ENCODE measurements around the gene TIMM29.
"Not testable (repeated sequence)": the region's sequence is repeated elsewhere in the genome, so short reads cannot be mapped to it uniquely, and the experiment has no call there.

TIMM29 gene

DNA sequence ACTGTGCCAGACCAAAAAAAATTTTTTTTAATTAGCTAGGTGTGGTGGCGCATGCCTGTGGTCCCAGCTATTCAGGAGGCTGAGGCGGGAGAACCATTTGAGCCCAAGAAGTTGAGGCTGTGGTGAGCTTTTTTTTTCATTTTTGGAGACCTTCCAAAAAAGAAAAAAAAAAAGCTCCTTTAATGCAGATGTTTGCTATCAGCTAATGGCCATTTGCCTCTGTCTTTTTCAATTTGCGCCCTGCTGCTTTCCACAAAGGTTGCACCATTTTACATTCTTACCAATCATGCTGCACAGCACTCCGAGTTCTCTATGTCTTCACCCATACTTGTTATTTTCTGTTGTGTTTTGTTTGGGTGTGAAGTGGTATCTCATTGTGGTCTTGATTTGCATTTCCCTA is 16.7 kb downstream of the TIMM29 start:
- DNase-seq (ENCODE audit: low spot score): no peak

DNA sequence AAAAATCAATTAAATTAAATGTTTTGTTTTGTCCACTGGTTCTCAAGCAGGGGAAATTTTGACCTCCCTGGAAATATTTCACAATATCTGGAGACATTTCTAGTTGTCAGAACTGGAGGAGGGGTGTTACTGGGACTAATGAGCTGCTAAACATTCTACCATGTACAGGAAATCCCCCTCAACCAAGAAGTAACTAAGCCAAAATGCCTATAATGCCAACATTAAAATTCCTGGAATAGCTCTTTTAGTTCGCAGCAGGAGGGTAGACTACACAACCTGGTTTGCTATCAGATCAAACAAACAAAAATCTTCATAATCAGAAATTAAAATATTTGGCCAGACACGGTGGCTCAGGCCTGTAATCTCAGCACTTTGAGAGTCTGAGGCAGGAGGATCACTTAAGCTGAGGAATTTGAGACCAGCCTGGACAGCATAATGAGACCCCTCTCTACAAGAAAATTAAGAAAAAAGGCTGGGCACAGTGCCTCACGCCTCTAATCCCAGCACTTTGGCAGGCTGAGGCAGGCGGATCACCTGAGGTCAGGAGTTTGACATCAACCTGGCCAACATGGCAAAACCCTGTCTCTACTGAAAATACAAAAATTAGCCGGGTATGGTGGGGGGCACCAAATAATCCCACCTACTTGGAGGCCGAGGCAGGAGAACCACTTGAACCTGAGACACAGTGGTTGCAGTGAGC is 18.5 kb downstream of the TIMM29 start:
- no peak for DNase-seq (ENCODE audit: low spot score)

- no peak for DNase-seq (ENCODE audit: low spot score)
Measured at GRCh38 chr19:10952809-10953208, 24.2 kb downstream of the TIMM29 start.

DNA sequence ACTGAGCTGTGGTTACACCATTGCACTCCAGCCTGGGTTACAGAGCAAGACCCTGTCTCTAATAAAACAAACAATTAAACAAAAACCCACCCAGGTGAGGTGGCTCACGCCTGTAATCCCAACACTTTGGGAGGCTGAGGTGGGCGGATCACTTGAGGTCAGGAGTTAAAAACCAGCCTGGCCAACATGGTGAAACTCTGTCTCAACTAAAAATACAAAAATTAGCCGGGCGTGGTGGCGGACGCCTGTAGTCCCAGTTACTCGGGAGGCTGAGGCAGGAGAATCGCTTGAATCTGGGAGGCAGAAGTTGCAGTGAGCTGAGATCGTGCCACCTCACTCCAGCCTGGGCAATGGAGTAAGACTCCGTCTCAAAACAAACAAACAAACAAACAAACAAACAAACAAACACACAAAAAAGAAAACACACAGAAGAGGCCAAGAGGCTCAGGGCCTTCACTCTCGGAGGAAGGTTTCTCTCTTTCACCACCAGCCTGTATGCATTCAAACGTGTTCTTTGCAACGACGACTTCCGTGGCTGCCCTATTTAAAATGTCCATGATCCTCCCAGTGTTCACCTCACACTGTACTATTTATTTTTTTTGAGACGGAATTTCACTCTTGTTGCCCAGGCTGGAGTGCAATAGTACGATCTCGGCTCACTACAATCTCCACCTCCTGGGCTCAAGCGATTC is 30.8 kb downstream of the TIMM29 start:
- not testable (repeated sequence) for DNase-seq (ENCODE audit: low spot score)

GRCh38 chr19:10960314-10961072 is 31.9 kb downstream of the TIMM29 start, which contains the start of gene SMARCA4:
Gene SMARCA4, plus strand, starts transcription at chr19:10961030. Its CDS starts 23,122 bp downstream, at chr19:10984152.
- peak; percentile 95 for DNase-seq (ENCODE audit: low spot score)

DNA sequence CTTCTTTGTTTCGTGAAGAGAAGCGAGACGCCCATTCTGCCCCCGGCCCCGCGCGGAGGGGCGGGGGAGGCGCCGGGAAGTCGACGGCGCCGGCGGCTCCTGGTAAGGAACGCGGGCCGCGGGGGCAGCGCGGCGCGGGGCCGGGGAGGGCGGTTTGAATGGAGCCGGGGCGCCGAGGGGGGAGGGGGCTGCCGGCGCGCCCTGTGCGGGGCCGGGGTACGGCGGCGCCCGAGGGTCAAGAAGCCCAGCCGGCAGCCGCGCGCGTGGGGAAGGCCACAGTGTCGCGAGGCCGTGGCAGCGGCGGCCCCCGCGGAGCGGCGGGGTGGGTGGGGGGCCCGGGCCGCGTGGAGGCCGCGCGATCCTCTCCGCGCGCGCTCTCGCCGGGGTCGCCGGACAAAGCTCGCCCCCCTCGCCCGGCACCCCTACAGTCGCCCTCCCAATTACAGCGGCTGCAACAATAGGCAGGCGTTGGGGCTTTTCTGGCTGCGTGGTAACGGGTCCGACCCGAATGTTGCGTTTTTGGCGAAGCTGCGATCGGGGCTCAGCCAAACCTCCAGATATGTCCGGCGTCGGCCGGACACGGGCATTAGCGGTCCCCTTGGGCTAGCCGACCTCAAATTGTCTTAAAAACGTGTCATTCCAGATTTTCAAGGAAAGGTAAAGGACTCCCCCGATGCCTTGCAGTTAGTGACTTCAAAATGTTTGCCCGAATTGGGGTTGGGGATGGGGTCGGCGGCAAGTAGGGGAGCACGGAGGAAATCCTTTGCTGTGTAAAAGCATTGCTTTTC is 32.7 kb downstream of the TIMM29 start:
- no peak for DNase-seq (ENCODE audit: low spot score)

DNA sequence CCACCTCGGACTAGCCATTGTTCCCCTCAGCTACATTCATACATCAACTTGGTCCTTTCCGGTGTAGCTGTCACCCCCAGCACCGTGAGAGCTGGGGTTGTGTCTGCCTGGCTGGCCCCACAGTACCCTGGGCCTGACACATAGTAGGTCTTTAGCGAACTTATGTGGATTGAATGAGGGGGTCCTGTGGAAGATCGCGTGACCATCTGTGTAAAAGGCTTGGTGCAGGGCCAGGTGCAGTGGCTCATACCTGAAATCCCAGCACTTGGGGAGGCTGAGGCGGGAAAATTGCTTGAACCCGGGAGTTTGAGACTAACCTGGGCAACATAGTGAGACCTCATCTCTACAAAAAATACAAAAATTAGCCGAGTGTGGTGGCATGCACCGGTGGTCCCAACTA is 34.3 kb downstream of the TIMM29 start:
- DNase-seq (ENCODE audit: low spot score): no peak

GRCh38 chr19:10963865-10964264 is 35.3 kb downstream of the TIMM29 start:
- no peak for DNase-seq (ENCODE audit: low spot score)

- no peak for DNase-seq (ENCODE audit: low spot score)
Measured at GRCh38 chr19:10964903-10965302, 36.3 kb downstream of the TIMM29 start.

- DNase-seq (ENCODE audit: low spot score): no peak
Measured at GRCh38 chr19:10965398-10965797, 36.8 kb downstream of the TIMM29 start.

- DNase-seq (ENCODE audit: low spot score): no peak
Measured at GRCh38 chr19:10966809-10967208, 38.2 kb downstream of the TIMM29 start.

GRCh38 chr19:10968527-10969135 is 40.0 kb downstream of the TIMM29 start:
- no peak for DNase-seq (ENCODE audit: low spot score)

DNA sequence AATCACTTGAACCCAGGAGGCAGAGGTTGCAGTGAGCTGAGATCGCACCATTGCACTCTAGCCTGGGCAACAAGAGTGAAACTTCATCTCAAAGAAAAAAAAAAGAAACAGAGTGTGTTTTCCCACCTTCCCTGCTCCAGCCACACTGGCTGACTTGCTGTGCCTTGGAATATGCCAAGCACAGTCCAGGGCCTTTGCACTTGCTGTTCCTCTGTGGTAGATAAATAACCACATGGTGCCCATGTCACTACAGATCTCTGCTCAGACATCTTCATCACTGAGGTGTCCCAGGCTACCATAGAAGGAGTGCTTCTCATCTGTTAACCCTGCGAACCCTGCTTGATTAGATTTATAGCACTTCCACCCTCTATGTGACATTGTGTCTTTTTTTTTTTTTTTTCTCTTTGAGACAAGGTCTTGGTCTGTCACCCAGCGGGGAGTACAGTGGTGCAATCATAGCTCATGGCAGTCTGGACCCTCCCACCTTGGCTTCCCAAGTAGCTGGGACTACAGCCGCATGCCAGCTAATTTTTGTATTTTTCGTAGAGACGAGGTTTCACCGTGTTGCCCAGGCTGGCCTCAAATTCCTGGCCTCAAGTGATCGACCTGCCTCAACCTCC is 42.6 kb downstream of the TIMM29 start:
- no peak for DNase-seq (ENCODE audit: low spot score)

GRCh38 chr19:10975374-10976130 is 46.9 kb downstream of the TIMM29 start:
- DNase-seq (ENCODE audit: low spot score): no peak

DNA sequence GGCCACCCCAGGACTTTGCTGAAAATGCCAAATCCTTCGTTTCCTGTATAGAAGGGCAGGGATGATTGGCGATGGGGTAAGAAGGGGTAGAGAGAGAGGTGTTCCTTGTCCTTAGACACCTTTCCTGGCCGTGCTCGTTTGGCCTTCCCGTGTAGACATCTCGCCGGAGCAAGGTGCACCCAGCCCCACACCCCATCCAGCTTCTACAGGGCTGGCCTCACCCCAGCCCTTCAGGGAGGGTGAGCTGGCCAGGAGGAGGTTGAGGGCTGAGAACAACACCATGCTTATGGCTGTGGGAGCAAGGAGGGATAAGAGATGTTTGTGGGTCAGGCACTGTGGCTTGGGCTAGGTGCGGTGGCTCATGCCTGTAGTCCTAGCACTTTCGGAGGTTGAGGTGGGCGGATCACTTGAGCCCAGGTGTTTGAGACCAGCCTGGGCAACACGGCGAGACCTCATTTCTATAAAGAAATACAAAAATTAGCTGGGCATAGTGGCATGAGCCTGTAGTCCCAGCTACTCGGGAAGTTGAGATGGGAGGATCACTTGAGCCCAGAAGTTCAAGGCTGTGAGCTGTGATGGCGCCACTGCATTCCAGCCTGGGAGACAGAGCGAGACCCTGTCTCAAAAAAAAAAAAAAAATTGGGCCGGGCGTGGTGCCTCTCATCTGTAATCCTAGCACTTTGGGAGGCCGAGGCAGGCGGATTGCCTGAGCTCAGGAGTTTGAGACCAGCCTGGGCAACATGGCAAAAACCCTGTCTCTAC is 47.7 kb downstream of the TIMM29 start:
- no peak for DNase-seq (ENCODE audit: low spot score)

- no peak for DNase-seq (ENCODE audit: low spot score)
Measured at GRCh38 chr19:10977742-10978092, 49.1 kb downstream of the TIMM29 start.
